OCI-LY7 (cell line): ENCODE measurements around the gene FBXO44. TPM values are rescaled to one million over a fixed set of nuclear protein-coding genes. Genes with fewer than 3 reads are reported as not detected.

ENCODE experiments used
- BruUV-seq: library from RNA; stranded (reverse); fragments of 400-500 nt; replicated peaks from 2 replicates; lab custom pipeline; 2021; lab: Mats Ljungman, UMichigan
- CTCF ChIA-PET: fragments of 300-600 bp; sonication (Branson Sonifier 250); formaldehyde crosslinking; loops from one replicate; lab custom pipeline; 2022; ENCODE audit warnings: antibody characterized with exemption; ENCODE audit not compliant: unreplicated experiment; lab: Charles Lee
- POLR2A ChIA-PET: fragments of 300-600 bp; sonication (Branson Sonifier 250); formaldehyde crosslinking; loops from one replicate; lab custom pipeline; 2022; ENCODE audit warnings: antibody characterized with exemption; lab: Charles Lee
- DNase-seq: peaks from one replicate; pipeline ENCODE4 v3.0.0-alpha.2; 2015; ENCODE audit warnings: low spot score
- H2AFZ ChIP-seq: fragments of 200-600 bp; sonication (generic), shearing (Covaris generic); 2 replicates; pipeline ENCODE4 v1.6.1; 2014; ENCODE audit warnings: mild to moderate bottlenecking, antibody characterized with exemption, low read length, moderate library complexity
- H3K27ac ChIP-seq: fragments of 200-600 bp; sonication (generic); 2 replicates; pipeline ENCODE4 v1.5.1; 2014; ENCODE audit warnings: mixed run types, low read depth, mild to moderate bottlenecking, moderate library complexity, low read length, inconsistent platforms; ENCODE audit not compliant: poor library complexity, severe bottlenecking
- H3K36me3 ChIP-seq: fragments of 200-600 bp; sonication (generic); 2 replicates; pipeline ENCODE4 v1.6.1; 2014; ENCODE audit warnings: mild to moderate bottlenecking, antibody characterized with exemption, low read length, moderate library complexity, mixed read lengths; ENCODE audit not compliant: insufficient read depth
- H3K4me1 ChIP-seq: fragments of 200-600 bp; sonication (generic); 2 replicates; pipeline ENCODE4 v1.5.1; 2014; ENCODE audit warnings: mild to moderate bottlenecking, low read length; ENCODE audit not compliant: insufficient read depth, poor library complexity, severe bottlenecking
- H3K4me2 ChIP-seq: fragments of 200-600 bp; sonication (generic); 2 replicates; pipeline ENCODE4 v1.6.1; 2014; ENCODE audit warnings: mild to moderate bottlenecking, low read length
- H3K4me3 ChIP-seq: fragments of 200-600 bp; sonication (generic); 2 replicates; pipeline ENCODE4 v1.5.1; 2014; ENCODE audit warnings: mild to moderate bottlenecking, low read depth, low read length; ENCODE audit not compliant: poor library complexity, severe bottlenecking
- H3K79me2 ChIP-seq: fragments of 200-600 bp; sonication (generic); 2 replicates; pipeline ENCODE4 v1.6.1; 2016; ENCODE audit warnings: low read depth, mild to moderate bottlenecking, low read length, moderate library complexity, mixed read lengths; ENCODE audit not compliant: insufficient read depth
- H3K9me2 ChIP-seq: fragments of 200-600 bp; sonication (generic); 2 replicates; pipeline ENCODE4 v1.6.1; 2016; ENCODE audit warnings: mild to moderate bottlenecking, low read length, mixed read lengths; ENCODE audit not compliant: insufficient read depth
- H3K9me3 ChIP-seq: fragments of 200-600 bp; sonication (generic); 2 replicates; pipeline ENCODE4 v1.6.1; 2014; ENCODE audit warnings: mild to moderate bottlenecking, mixed run types, low read length, mixed read lengths
- H4K20me1 ChIP-seq: fragments of 200-600 bp; sonication (generic); 2 replicates; pipeline ENCODE4 v1.6.1; 2014; ENCODE audit warnings: mild to moderate bottlenecking, antibody characterized with exemption, low read length, moderate library complexity, mixed read lengths; ENCODE audit not compliant: insufficient read depth
- CTCF ChIP-seq: fragments of 200-600 bp; sonication (generic); conservative IDR thresholded peaks from 2 replicates; pipeline ENCODE4 v1.5.1; 2014; ENCODE audit warnings: mild to moderate bottlenecking, antibody characterized with exemption, low read length, moderate library complexity, mixed read lengths
- EZH2phosphoT487 ChIP-seq: fragments of 200-600 bp; sonication (generic); IDR thresholded peaks from 2 replicates; pipeline ENCODE4 v1.6.1; 2018; ENCODE audit warnings: low read depth, borderline replicate concordance, mild to moderate bottlenecking, mixed run types, antibody characterized with exemption, low read length, moderate library complexity, mixed read lengths
- intact Hi-C: fragments of 100-400 bp; cut with micrococcal nuclease; formaldehyde crosslinking; loops from one replicate; pipeline ENCODE4 v1.10.0; 2022; ENCODE audit not compliant: unreplicated experiment
- total RNA-seq, 2 experiments: library from RNA; depleted of rRNA in 1 of 2; stranded (reverse); fragments of >200 nt in 1 of 2; shearing (Covaris generic) in 1 of 2; gene quantifications; 2 replicates each; pipeline ENCODE4 v1.2.3, GENCODE V29; 2014 to 2022

Gene FBXO44
- total RNA-seq, 2 experiments from 2014 or later = 16.2 to 20.8 TPM

- intact Hi-C loops = loop anchor here (5.0 kb wide), 1 partner anchor 35 kb away; no protein-coding TSS in a partner anchor
- Histone ChIP-seq H3K9me2 (no peaks in the 10 kb centered on the region), H3K36me3 (peaks cover 7% of the 10 kb centered on the region; the same call in 1 of the 2 replicates), H3K4me1 (peaks cover 27% of the 10 kb centered on the region), H3K4me3 (peak overlapping the region; percentile 86), H3K27ac (peak overlapping the region; percentile 95), H3K9me3 (no peaks in the 10 kb centered on the region), H2AFZ (peak overlapping the region; percentile 96), H3K4me2 (peak overlapping the region; percentile 100), H4K20me1 (no peaks in the 10 kb centered on the region), H3K79me2 (no peaks in the 10 kb centered on the region)
- BruUV-seq = no TSS peak
- ChIA-PET POLR2A (interaction anchor here (0.6 to 2.2 kb wide), 6 partner anchors 12 to 400 kb away, joined by 4 to 16 read pairs (median 5); partner anchors contain the start of genes AGTRAP and FBXO2), CTCF (interaction anchor here (0.7 to 1.3 kb wide), 2 partner anchors 29 to 33 kb away, joined by 3 to 4 read pairs; no protein-coding TSS in a partner anchor)
- no peak for DNase-seq
- TF ChIP-seq CTCF = no peak
Measured at GRCh38 chr1:11682287-11682771, 27.7 kb downstream of the FBXO44 start.

- Histone ChIP-seq H3K9me3 (no peaks in the 10 kb centered on the region), H3K4me1 (peaks cover 27% of the 10 kb centered on the region), H3K79me2 (no peaks in the 10 kb centered on the region), H2AFZ (peak overlapping the region; percentile 96; the same call in 1 of the 2 replicates), H3K4me3 (no peak overlapping the region), H3K36me3 (peaks cover 5% of the 10 kb centered on the region; the same call in 1 of the 2 replicates), H4K20me1 (no peaks in the 10 kb centered on the region), H3K4me2 (peak overlapping the region; percentile 100), H3K27ac (no peak overlapping the region), H3K9me2 (no peaks in the 10 kb centered on the region)
- TF ChIP-seq EZH2phosphoT487 (no peak), CTCF (no peak)
- ChIA-PET CTCF (interaction anchor here (1.3 kb wide), 1 partner anchor 32 kb away, joined by 4 read pairs; no protein-coding TSS in a partner anchor), POLR2A (interaction anchor here (0.6 to 2.2 kb wide), 6 partner anchors 10 to 53 kb away, joined by 3 to 16 read pairs (median 5); partner anchors contain the start of genes AGTRAP and FBXO2)
- BruUV-seq = no TSS peak
- DNase-seq = no peak
- intact Hi-C loops = loop anchor here (5.0 kb wide), 1 partner anchor 35 kb away; no protein-coding TSS in a partner anchor
Measured at GRCh38 chr1:11682799-11683198, 28.1 kb downstream of the FBXO44 start.

GRCh38 chr1:11684070-11684469 lies 29.4 kb downstream of the FBXO44 start:
- H3K27ac ChIP-seq = no peak overlapping the region

More at GRCh38 chr1:11684070-11684469, 29.4 kb downstream of the FBXO44 start:
- Histone ChIP-seq H3K79me2 (no peaks in the 10 kb centered on the region), H4K20me1 (no peaks in the 10 kb centered on the region), H3K9me3 (no peaks in the 10 kb centered on the region), H3K9me2 (no peaks in the 10 kb centered on the region), H3K4me1 (peaks cover 27% of the 10 kb centered on the region), H3K4me3 (no peak overlapping the region), H2AFZ (no peak overlapping the region), H3K36me3 (no peaks in the 10 kb centered on the region), H3K4me2 (no peak overlapping the region)
- no peak for DNase-seq
- no TSS peak for BruUV-seq
- POLR2A ChIA-PET = interaction anchor here (0.7 to 0.9 kb wide), 2 partner anchors 35 to 698 kb away, joined by 3 read pairs; no protein-coding TSS in a partner anchor
- intact Hi-C loops = loop anchor here (5.0 kb wide), 1 partner anchor 33 kb away; no protein-coding TSS in a partner anchor
- TF ChIP-seq CTCF = no peak
- TF ChIP-seq EZH2phosphoT487 = no peak
- CTCF ChIA-PET = no interaction called here
